Fibroblast of the aortic adventitia (primary cell): ENCODE measurements around the gene AKR1B1. TPM values are rescaled to one million over a fixed set of nuclear protein-coding genes. Genes with fewer than 3 reads are reported as not detected.
"Not testable (repeated sequence)": the region's sequence is repeated elsewhere in the genome, so short reads cannot be mapped to it uniquely, and the experiment has no call there.

Experiments
- DNase-seq: peaks from one replicate; pipeline ENCODE4 v3.0.0-alpha.2; 2010; ENCODE audit warnings: low read depth
- H3K4me3 ChIP-seq: 2 replicates; pipeline ENCODE4 v1.5.1; 2011; ENCODE audit warnings: low read depth, mild to moderate bottlenecking, control low read depth, low read length, moderate library complexity
- total RNA-seq: library from RNA; depleted of rRNA; stranded (reverse); fragments of >200 nt; gene quantifications from 2 replicates; pipeline ENCODE4 v1.2.3, GENCODE V29; 2012; ENCODE audit warnings: low replicate concordance
- TF ChIP-seq, protein P1 (sequence below): IDR thresholded peaks from 2 replicates; pipeline ENCODE4 v1.5.1; 2011; ENCODE audit warnings: mild to moderate bottlenecking, low read length, control low read depth, inconsistent platforms; ENCODE audit not compliant: insufficient read depth

Gene AKR1B1
- total RNA-seq, 1 donor, result 167 TPM

DNA sequence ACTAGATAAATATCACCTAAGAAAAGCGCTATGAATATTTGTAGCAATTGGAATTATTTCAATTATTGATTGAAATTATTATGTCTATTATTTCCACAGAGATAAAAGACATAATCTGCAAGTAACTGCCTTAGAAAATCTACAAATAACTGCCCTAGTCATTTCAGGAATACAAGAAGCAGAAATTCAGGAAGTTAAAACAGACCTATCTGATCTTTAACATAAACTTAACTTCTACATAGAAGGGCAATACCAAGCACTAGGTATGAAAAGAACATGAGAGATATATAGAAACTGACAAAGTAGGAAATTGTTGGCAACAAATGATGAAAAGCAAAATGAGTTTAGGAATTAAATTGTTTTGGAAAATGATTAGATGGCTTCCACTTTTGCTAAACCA is 36.6 kb upstream of the AKR1B1 start:
- no peak overlapping the region for H3K4me3 ChIP-seq
- no peak for DNase-seq
- TF ChIP-seq, protein P1, sequence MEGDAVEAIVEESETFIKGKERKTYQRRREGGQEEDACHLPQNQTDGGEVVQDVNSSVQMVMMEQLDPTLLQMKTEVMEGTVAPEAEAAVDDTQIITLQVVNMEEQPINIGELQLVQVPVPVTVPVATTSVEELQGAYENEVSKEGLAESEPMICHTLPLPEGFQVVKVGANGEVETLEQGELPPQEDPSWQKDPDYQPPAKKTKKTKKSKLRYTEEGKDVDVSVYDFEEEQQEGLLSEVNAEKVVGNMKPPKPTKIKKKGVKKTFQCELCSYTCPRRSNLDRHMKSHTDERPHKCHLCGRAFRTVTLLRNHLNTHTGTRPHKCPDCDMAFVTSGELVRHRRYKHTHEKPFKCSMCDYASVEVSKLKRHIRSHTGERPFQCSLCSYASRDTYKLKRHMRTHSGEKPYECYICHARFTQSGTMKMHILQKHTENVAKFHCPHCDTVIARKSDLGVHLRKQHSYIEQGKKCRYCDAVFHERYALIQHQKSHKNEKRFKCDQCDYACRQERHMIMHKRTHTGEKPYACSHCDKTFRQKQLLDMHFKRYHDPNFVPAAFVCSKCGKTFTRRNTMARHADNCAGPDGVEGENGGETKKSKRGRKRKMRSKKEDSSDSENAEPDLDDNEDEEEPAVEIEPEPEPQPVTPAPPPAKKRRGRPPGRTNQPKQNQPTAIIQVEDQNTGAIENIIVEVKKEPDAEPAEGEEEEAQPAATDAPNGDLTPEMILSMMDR, result no peak

DNA sequence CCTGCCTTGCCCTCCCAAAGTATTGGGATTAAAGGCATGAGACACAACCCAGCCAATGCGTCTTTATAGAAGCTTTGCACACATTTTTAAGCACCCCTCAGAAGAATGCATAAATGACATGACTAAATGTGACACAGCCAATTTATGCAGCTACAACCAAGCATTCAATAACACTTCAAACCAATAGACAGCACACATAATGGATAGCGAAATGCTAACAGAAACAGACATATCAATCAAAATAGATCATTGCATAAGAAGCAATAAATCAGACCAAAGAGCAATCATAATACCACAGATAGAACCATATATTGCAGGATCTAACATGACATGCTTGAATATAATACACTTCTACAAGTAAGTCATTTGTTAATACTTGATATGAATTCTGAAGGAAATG is 34.2 kb upstream of the AKR1B1 start:
- DNase-seq, result no peak
- TF ChIP-seq, protein P1, result no peak
- no peak overlapping the region for H3K4me3 ChIP-seq

DNA sequence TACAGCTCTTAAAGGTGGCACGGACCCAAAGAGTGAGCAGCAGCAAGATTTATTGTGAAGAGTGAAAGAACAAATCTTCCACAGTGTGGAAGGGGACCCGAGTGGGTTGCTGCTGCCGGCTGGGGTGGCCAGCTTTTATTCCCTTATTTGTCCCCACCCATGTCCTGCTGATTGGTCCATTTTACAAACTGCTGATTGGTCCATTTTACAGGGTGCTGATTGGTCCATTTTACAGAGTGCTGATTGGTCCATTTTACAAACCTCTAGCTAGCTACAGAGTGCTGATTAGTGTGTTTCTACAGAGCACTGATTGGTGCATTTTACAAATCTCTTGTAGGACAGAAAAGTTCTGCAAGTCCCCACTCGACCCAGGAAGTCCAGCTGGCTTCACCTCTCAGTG is 28.8 kb upstream of the AKR1B1 start:
- DNase-seq, result not testable (repeated sequence)

DNA sequence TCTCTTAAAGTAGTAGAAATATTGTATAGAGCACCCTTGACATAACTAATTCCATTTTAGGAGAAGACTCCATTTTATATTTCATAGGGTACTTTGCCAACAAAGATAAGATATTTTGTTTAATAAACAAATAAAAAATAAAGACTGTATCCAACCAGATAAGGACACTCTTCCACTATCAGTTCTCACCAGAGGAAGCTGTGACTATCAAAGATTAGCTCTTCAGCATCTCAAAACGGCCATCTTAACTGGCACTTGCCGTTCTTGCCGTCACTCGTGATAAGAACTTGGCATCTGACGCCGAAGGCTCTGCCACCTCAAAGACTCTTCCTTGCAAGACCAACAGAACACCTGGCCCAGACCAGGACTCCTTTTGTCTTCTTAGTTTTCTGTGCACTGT is 26.3 kb upstream of the AKR1B1 start:
- DNase-seq, result no peak
- no peak overlapping the region for H3K4me3 ChIP-seq
- TF ChIP-seq, protein P1, result no peak

More for the DNA sequence above, 28.8 kb upstream of the AKR1B1 start:
- H3K4me3 ChIP-seq, result not testable (repeated sequence)

DNA sequence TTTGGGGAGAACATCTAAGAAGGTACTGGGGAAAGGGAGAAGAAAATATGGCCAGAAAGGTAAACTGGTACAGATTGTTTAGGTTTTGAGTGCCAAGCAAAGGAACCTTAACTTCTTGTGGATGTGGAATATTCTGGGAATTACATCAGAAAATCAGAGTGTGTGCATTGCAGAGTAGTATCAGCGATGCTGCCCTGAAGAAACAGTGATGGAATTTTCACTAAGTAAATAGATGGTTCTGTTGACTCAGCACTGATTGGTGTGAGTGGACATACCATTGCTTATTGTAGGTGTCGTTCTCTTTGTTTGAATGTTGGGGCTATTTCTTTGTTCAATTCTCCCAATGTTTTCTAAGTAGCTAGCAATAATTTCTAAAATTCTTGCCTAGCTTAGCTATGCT is 24.4 kb upstream of the AKR1B1 start:
- TF ChIP-seq, protein P1, result no peak
- H3K4me3 ChIP-seq, result no peak overlapping the region
- DNase-seq, result no peak

DNA sequence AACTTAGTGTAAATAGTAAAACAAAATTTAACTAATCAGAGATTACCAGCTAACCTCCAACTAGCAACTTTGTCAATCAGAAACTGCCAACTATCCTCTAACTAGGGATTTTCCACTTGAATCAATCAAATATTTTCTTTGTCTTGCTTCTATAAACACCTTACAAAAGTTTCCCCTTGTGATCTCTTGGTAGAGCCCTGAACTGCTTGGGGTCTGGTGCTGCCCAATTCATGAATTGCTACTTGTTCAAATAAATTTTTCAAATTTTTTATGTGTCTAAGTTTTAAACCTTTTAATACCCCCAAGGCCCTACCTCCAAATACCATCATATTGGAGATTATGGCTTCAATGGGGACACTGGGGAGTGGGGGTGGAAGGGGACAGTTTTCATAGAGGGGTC is 24.0 kb upstream of the AKR1B1 start:
- TF ChIP-seq, protein P1, result no peak
- DNase-seq, result no peak
- H3K4me3 ChIP-seq, result no peak overlapping the region

DNA sequence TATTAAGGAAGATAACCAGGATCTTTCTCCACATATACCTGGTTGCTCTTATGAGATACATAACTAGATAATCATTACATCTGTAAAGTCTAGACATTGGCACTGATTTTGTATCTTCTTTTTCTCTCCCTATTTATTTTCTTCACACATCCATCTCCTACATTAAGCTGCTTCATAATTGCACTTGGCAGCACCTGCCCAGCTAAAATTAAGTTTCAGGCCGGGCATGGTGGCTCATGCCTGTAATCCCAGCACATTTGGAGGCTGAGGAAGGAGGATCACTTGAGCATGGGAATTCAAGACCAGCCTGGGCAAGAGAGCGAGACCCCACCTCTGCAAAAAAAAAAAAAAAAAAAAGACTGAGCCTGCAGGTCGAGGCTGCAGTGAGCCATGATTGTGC is 22.3 kb upstream of the AKR1B1 start:
- TF ChIP-seq, protein P1, result no peak
- no peak for DNase-seq
- no peak overlapping the region for H3K4me3 ChIP-seq

DNA sequence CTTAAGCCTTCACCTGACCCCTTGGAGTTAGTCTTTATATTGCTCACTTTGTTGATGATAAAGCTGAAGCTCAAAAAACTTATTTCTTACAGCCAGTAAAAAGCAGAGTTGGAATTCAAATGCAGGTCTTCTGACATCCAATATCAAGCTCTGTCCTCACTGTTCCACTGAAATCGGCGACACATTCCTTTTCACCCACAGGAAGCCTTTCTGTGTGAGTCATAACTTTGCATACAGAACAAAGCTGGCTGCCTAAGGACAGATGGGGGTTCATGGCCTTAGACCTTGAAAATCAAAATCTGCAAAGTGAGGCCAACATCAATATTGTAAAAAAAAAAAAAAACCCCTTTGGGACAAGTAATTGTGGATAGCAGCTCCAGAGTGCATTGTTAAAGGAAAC is 21.8 kb upstream of the AKR1B1 start:
- DNase-seq, result peak; percentile 35

More for the DNA sequence above, 21.8 kb upstream of the AKR1B1 start:
- TF ChIP-seq, protein P1, result no peak
- no peak overlapping the region for H3K4me3 ChIP-seq
